SK-MEL-5 (cell line): ENCODE data around the gene LGMN. TPM values are rescaled to one million over a fixed set of nuclear protein-coding genes. Genes with fewer than 3 reads are reported as not detected.

Experiments
- DNase-seq: peaks from one replicate; pipeline ENCODE4 v3.0.0-alpha.2; 2016; ENCODE audit warnings: low read depth, low spot score
- in situ Hi-C: cut with HindIII; loops from 2 replicates; pipeline ENCODE4 v1.10.0; 2016; ENCODE audit warnings: low sequenced_read_pairs, high pct_unique_total_duplicates, low pct_unique_long_range_greater_than_20kb
- total RNA-seq: library from RNA; depleted of rRNA; stranded (reverse); fragments of >200 nt; shearing (Covaris generic); gene quantifications from 2 replicates; pipeline ENCODE4 v1.2.3, GENCODE V29; 2014

The LGMN gene
- total RNA-seq, 1 experiment from 2014 or later: 105 TPM

DNA sequence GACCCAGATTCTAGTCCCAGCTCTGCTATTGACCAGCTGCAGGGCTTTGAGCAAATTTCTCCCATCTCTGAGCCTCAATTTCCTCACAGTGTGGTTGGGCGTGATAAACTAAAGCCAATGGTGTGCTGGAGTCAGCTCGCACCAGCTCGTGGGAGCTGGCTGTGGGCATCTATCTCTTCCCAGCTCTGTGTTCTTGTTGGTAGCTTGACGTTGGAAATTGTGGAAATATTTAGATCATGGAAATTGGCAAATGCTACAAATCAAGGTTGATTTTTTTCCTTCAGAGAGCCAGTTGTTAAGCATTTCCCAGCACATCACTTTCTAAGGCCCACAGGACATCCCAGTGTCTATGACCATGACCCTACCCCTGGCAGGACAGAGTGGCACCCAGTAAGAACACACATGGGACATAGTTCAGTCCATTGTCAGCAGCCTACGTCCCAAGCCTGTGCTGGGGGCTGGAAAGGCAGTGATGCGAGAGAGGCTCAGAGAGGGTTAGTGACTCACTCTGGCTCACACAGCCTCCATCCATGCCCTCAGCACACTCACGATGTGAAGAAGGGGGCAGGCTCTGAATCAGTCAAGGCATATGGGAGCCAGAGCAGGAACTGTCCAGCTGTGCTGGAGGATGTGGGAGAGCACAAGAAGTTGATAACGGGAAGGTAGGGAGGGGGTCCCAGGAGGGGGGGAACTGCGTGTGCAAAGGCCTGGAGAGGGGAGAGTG lies 77.6 kb downstream of the LGMN start:
- in situ Hi-C loops: no loop called here
- no peak for DNase-seq

DNA sequence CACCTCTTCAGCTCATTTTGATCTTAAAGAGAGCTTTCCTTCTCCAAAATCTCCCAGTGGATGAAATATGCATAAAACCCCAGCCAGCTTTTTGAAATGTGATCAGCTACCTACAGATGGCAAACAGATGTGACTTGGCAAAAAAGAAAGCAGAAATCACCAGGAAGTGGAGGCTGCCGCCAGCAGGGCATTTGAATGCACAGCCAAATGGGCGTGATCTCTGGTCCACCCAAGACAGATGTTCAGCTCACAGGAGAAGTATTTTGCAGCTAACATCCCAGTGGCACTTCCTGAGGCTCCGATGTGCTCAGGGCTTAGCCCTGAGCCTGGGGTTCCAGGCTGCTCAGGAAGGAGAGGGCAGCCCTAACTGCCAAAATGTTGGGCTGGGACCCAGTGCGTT lies 78.3 kb downstream of the LGMN start:
- in situ Hi-C loops: no loop called here
- DNase-seq: no peak

DNA sequence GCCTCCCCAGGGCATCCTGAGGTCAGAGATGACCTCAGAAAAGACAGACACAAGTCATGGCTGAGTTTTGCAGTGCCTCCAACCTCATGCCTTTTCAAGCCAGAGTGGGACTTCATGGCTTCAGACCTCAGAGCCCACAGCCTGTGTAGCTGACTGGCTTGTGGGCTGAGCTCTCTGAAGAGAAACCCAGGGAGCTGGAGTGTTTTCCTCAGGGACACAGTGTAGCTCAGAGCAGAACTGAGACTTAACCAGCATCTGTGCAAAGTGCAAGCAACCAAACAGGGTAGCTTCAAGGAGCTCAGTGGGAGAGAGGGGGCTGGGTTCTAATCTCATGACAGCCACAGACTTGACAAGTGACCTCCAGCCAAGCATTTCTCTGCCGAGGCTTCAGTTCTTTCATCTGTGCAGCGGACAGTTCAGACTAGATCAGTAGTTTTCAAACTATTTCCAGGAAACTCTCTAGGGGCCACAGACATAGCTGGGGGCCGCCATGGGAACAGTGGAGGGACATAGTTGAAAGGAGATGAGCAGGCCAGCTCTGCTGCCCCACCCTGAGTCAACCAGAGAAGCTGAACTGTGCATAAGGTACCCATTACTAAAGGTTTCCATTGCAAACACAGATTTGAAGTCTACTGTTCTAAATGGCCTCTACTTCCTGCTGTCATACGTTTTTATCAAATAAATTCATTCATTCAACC lies 80.0 kb downstream of the LGMN start:
- DNase-seq: no peak
- in situ Hi-C loops: no loop called here

DNA sequence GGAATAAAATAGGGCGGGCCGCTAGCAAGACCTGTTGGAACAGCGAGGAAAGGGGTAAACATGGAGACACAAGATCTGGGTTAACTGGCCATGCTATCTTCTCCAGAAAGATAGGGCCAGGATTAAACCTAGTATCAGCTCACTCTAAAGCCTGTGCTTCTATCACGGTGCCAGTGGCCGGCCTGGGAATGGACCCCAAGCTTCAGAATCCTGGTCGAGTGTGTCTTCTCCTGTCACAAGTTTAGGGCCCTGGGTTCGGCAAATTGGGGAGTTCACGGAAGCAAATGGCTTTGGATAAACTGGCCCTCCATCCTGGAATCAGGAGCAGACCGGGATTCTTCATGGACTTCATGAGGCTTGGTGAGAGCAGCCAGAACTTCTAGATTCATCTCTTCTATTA lies 82.2 kb downstream of the LGMN start:
- in situ Hi-C loops: no loop called here
- DNase-seq: no peak

DNA sequence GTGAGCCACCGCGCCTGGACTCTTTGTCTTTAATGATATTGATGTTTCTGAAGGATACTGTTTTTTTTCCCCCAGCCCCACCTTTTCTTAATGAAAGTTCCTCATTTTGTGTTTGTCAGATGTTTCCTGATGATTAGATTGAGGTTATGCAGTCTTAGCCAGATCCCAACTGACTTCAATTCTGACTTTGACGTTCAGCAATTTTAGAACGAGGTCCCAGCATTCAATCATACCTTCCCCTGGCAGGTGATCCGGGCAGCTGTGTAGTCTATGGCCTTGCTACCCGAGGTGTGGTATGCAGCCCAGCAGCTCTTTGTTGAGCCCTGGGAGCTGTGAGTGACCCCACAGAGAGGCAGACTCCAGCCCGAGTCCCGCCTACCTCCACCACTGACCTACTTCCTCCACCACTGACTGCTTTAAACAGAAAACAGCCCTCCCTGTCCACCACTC lies 82.7 kb downstream of the LGMN start:
- no peak for DNase-seq
- in situ Hi-C loops: no loop called here

DNA sequence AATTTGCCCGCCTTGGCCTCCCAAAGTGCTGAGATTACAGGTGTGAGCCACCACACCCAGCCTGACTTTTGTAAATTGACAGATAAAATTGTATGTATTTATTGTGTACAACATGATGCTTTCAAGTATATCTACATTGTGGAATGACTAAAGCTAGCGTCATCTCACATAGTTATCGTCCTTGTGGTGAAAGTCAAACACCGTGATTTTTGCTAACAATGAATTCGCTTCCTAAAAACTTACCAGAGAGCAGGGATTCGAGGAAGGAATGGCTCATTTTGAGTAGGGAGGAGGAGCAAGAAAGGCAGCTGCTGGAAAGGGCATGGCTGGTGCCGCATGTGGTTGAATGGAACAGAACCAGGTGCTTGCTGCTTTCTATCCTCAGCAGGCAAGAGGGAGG lies 85.4 kb downstream of the LGMN start:
- in situ Hi-C loops: no loop called here
- DNase-seq: no peak

DNA sequence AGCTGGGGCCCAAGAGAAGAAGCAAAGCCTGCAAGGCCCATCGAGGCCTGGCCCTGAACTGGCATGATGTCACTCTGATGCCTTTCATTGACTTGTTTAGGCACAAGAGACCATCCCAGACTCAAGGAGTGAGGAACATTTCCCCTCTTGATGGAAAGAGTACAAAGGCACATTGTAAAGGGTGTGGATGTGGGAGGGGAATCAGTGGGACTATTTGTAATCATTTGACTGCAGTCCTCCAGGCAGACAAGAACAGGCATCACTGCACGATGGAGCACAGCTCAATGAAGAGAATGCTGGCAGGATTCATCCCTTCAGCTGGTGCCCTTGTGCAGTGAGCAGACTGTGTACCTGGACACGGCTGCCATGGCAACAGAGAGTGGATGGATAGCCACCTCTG lies 87.9 kb downstream of the LGMN start:
- in situ Hi-C loops: no loop called here

DNA sequence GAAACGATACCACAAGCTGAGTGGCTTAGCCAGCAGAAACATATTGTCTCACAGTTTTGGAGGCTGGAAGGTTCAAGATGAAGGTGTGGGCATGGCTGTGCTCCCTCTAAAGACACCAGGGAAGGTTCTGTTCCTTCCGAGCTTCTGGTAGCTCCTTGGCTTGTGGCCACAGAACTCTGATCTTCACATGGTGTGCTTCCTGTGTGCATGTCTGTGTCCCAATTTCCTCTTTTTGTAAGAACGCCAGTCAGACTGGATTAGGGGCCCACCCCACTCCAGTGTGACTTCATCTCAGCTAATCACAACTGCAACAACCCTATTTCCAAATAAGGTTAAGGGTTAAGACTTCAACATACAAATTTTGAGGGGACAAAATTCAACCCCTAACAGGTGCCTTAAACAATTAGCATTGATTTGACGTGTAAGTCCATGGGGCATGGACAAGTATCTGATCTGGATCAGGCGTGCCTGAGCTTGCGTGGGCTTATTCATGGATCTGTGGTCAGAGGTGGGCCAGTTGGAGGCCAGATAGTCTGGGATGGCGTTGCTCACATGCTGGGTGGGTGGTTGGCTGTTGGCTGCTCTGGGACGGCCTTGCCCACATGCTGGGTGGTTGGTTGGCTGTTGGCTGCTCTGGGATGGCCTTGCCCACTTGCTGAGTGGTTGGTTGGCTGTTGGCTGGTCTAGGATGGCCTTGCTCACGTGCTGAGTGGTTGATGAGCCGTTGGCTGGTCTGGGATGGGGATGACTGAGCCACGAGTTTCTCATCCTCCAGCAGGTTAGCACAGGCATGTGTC lies 88.5 kb downstream of the LGMN start:
- no peak for DNase-seq
- in situ Hi-C loops: no loop called here

More for the DNA sequence above, 87.9 kb downstream of the LGMN start:
- peak; percentile 68 for DNase-seq

DNA sequence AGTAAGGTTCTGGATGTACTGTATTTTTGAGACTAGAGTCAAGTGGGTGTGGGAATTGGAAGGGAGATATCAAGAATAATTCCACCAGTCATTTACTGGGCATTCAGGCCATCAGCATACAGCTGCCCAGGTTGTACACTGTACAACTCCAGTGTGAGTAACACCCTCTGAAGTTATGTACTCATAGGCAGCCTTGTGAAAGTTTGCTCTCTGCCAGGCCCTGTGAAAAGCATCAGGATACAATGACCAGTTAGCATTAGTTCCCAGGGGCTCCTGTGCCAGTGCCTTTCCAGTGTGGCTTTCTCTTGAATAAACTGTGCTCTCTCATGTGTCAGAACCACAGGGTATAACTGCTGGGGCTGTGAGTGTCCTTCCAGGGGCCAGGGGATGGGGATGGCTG lies 89.7 kb downstream of the LGMN start:
- DNase-seq: no peak
- in situ Hi-C loops: no loop called here

DNA sequence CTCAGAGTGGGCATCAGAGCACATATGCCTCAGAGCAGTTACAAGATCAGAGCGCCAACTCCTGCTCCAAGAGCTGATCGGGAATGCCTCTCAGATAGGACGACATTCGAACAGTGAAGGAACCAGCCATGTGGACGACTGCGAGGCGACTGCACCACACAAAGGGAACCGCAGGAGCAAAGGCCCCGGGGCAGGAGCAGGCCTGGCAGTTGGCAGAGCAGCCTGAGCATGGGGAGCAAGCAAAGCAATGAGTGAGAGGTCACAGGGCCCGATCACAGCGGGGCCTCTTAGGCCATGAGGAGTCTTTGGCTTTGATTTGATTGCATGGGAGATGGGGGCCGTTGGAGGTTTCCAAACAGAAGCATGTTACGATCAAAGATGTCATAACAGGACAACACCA lies 90.3 kb downstream of the LGMN start:
- in situ Hi-C loops: no loop called here
- no peak for DNase-seq

DNA sequence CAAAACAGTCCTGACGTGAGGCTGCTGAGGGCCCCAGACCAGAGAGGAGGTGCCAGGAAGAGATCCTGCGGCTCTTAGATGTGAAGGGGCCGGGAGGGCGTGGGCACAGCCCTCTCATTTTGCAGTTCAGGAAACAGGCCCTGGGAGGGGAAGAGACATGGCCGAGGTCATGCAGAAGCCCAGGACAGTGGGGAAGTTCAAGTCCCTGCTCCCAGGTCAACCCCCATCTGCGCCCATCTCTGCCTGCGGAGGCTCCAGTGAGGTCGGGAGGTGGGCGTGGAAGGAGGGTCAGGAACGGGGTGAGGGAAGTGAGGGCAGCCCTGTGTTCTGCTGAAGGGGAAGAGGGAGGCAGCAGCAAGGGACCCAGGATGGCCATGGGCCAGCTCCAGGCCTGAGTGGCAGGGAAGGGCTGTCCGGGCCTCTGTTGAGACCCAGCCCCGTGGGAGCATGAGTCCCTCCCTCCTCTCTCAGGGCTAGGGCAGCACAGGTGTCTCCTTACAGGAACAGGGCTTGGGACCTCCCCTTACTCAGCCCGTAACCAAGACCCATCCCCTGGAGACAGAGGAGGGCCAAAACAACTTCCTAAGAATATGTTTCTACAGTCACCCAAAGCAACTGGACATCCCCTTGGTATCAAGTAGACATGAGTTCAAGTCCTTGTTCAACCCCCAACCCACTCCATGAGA lies 90.8 kb downstream of the LGMN start:
- in situ Hi-C loops: no loop called here
- no peak for DNase-seq

DNA sequence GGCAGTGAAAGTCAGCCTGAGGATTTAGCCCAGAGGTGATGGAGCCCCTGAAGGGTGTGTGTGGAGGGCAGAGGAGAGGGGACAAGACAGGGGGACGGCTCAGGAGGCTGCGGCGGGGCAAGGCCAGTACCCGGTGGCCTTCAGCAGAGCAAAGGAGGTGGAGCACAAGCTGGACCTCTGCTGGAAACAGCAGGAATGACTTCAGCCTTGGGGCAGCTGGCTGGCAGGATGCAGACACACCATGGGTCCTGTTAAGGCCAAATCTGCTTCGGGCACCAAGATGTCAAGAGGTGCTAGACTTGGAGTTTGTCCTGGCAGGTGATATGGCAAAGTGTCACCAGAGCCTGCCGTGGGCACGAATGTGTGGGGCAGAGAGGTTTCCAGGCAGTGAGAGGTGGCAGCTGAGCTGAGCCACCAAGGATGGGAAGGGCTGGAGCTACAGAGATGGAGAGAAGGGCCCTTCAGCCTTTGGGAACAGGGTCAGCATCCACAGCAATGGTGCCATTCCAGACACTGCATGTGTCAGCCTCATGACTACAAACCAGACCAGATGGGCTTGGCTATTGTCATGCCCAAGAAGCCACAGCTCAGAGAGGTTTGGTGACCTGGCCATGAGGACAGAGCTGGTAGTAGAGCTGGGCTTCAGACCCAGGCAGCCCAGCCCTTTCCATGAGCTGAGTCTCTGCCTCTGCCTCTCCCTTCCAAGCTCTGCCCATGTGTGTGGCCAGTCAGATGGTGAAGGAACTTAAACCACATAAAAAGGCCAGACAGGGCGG lies 91.9 kb downstream of the LGMN start:
- in situ Hi-C loops: no loop called here
- DNase-seq: peak; percentile 13

DNA sequence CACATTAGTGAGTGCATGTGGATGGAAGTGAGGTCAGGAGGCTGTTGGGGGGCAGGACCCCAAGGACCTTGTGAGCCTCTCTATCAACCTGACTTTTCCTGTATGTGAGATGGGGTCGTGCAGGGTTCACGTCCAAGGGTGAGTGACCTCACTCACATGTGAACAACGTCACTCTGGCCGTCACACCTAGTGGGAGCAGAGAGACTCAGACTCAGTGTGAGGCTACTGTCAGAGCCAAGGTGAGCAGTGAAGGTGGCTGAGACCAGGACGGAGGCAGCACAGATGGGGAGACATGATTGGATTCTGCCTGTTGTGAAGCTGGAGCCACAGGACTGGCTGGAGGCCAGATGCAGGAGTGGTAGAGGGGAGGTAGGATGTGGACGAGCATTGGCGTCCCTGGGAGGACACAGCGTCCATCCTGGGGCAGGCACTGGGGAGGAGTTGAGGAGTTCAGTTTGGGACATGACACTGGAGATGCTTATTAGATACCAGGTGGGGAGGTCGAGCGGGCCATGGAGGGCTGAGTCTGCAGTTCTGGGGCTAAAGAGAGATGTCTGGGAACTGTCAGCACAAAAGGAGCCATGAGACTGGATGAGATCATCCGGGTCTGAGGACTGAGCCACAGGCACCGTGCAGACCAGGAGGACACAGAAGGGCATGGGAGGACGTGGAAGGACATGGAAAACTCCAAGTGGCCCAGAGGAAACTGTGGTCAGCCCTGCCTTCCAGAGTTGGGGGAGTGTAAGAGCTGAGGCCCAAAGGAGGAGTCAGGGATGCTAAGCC lies 92.8 kb downstream of the LGMN start:
- in situ Hi-C loops: no loop called here
- DNase-seq: no peak

DNA sequence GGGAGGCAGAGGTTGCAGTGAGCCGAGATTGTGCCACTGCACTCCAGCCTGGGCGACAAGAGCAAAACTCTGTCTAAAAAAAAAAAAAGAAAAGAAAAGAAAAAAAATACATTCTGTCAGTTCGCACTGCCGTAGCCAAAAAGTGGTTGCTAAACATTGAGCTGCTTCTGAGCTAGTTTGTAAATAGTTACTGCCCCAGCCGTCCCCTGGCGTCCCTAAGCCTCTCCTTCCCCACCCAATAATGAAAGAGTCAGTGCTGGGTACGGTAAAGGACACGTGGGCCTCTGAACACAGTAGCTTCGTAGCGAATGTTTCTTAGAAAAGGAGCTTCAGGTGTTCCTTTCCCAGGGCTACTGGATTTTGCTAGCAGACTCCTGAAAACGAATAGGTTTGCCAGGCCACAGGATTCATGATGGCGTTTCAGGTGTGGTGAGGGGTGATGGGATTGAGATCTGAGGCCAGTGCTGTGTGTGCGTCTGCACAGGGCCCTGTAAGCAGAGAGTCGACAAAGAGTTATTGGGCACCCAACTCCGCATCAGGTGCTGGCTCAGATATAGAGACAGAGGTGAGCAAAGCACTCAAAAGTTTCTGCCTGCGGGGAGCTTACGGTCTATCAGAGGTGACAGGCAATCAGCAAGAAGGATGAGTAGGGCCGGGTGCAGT lies 94.1 kb downstream of the LGMN start:
- in situ Hi-C loops: no loop called here

More for the DNA sequence above, 94.1 kb downstream of the LGMN start:
- no peak for DNase-seq
